WTC11 (cell line): Measurements from ENCODE around the gene DCAF11. TPM values are rescaled to one million over a fixed set of nuclear protein-coding genes. Genes with fewer than 3 reads are reported as not detected.

Experiments used
- ATAC-seq: fragments of 200-7000 bp; cut with Tn5 transposase; 2 replicates; pipeline ENCODE4 v1.10.0; 2021; ENCODE audit warnings: mild to moderate bottlenecking, moderate library complexity
- CTCF ChIA-PET: fragments of 300-600 bp; sonication (Branson Sonifier 250); formaldehyde crosslinking; loops from one replicate; lab custom pipeline; 2021; ENCODE audit warnings: antibody characterized with exemption; lab: Charles Lee
- POLR2A ChIA-PET: fragments of 350-600 bp; sonication (Branson Sonifier 250); formaldehyde crosslinking; loops from one replicate; lab custom pipeline; 2021; ENCODE audit warnings: antibody characterized with exemption; lab: Charles Lee
- DNase-seq: peaks from one replicate; pipeline ENCODE4 v3.0.0; 2021; ENCODE audit warnings: low spot score
- H3K27ac Mint-ChIP-seq: 2 replicates; pipeline ENCODE4 v1.8.0; 2021; ENCODE audit warnings: mixed read lengths
- H3K27me3 Mint-ChIP-seq: 2 replicates; pipeline ENCODE4 v1.8.0; 2021; ENCODE audit warnings: low read depth, mild to moderate bottlenecking, moderate library complexity, mixed read lengths
- H3K36me3 Mint-ChIP-seq: 2 replicates; pipeline ENCODE4 v1.8.0; 2021; ENCODE audit warnings: mixed read lengths
- H3K4me1 Mint-ChIP-seq: 2 replicates; pipeline ENCODE4 v1.8.0; 2022; ENCODE audit warnings: mixed read lengths
- H3K4me3 Mint-ChIP-seq: 2 replicates; pipeline ENCODE4 v1.8.0; 2021; ENCODE audit warnings: mild to moderate bottlenecking, moderate library complexity, mixed read lengths
- H3K9me3 Mint-ChIP-seq: 2 replicates; pipeline ENCODE4 v1.8.0; 2021; ENCODE audit warnings: mixed read lengths
- CREB1 ChIP-seq: sonication (generic); formaldehyde crosslinking; IDR thresholded peaks from 2 replicates; pipeline ENCODE4 v1.8.0; 2023; ENCODE audit warnings: mild to moderate bottlenecking, missing genetic modification reagents
- CREM ChIP-seq: sonication (generic); formaldehyde crosslinking; IDR thresholded peaks from 2 replicates; pipeline ENCODE4 v1.8.1; 2022; ENCODE audit warnings: mild to moderate bottlenecking, missing genetic modification reagents, moderate library complexity
- CTCF ChIP-seq: fragments of 200-600 bp; IDR thresholded peaks from 2 replicates; pipeline ENCODE4 v1.8.0; 2022; ENCODE audit warnings: antibody characterized with exemption
- E2F1 ChIP-seq: sonication (generic); formaldehyde crosslinking; IDR thresholded peaks from 2 replicates; pipeline ENCODE4 v1.8.0; 2022; ENCODE audit warnings: mild to moderate bottlenecking, missing genetic modification reagents
- FOXP1 ChIP-seq: sonication (generic); formaldehyde crosslinking; IDR thresholded peaks from 2 replicates; pipeline ENCODE4 v1.8.0; 2022; ENCODE audit warnings: missing genetic modification reagents, mild to moderate bottlenecking, moderate library complexity, borderline replicate concordance
- MXD4 ChIP-seq: fragments of 250-450 bp; sonication (Bioruptor Pico); IDR thresholded peaks from 2 replicates; pipeline ENCODE4 v1.8.0; 2021; ENCODE audit warnings: mild to moderate bottlenecking, moderate library complexity, borderline replicate concordance
- NFATC4 ChIP-seq: fragments of 250-450 bp; sonication (Bioruptor Pico); IDR thresholded peaks from 2 replicates; pipeline ENCODE4 v1.9.0; 2021; ENCODE audit warnings: mild to moderate bottlenecking
- NR2C2 ChIP-seq: sonication (generic); formaldehyde crosslinking; IDR thresholded peaks from 2 replicates; pipeline ENCODE4 v1.8.0; 2022; ENCODE audit warnings: mild to moderate bottlenecking, missing genetic modification reagents
- NR3C1 ChIP-seq: sonication (generic); formaldehyde crosslinking; conservative IDR thresholded peaks from 2 replicates; pipeline ENCODE4 v1.8.1; 2023; ENCODE audit warnings: low read depth, mild to moderate bottlenecking, missing genetic modification reagents
- RORB ChIP-seq: fragments of 250-450 bp; sonication (Bioruptor Pico); IDR thresholded peaks from 2 replicates; pipeline ENCODE4 v1.9.0; 2021; ENCODE audit warnings: mild to moderate bottlenecking
- SMAD3 ChIP-seq: sonication (generic); formaldehyde crosslinking; IDR thresholded peaks from 2 replicates; pipeline ENCODE4 v1.8.0; 2022; ENCODE audit warnings: missing genetic modification reagents, mild to moderate bottlenecking, borderline replicate concordance
- SMAD4 ChIP-seq: sonication (generic); formaldehyde crosslinking; IDR thresholded peaks from 2 replicates; pipeline ENCODE4 v1.8.0; 2022; ENCODE audit warnings: mild to moderate bottlenecking, missing genetic modification reagents
- TEAD1 ChIP-seq: sonication (generic); formaldehyde crosslinking; IDR thresholded peaks from 2 replicates; pipeline ENCODE4 v1.8.0; 2022; ENCODE audit warnings: mild to moderate bottlenecking, missing genetic modification reagents
- ZNF396 ChIP-seq: fragments of 250-450 bp; sonication (Bioruptor Pico); IDR thresholded peaks from 2 replicates; pipeline ENCODE4 v1.8.0; 2021; ENCODE audit warnings: mild to moderate bottlenecking, moderate library complexity, borderline replicate concordance
- ZNF671 ChIP-seq: fragments of 250-450 bp; sonication (Bioruptor Pico); IDR thresholded peaks from 2 replicates; pipeline ENCODE4 v1.8.0; 2021; ENCODE audit warnings: mild to moderate bottlenecking
- ZSCAN18 ChIP-seq: fragments of 250-450 bp; sonication (Bioruptor Pico); IDR thresholded peaks from 2 replicates; pipeline ENCODE4 v2.1.2; 2022; ENCODE audit warnings: mild to moderate bottlenecking, moderate library complexity
- total RNA-seq: library from RNA; stranded (reverse); gene quantifications from 3 replicates; pipeline ENCODE4 v1.2.3, GENCODE V29; 2021
- TF ChIP-seq, protein P1 (sequence below): sonication (generic); formaldehyde crosslinking; IDR thresholded peaks from 2 replicates; pipeline ENCODE4 v1.8.0; 2022; ENCODE audit warnings: mild to moderate bottlenecking, missing genetic modification reagents
- TF ChIP-seq, protein P2 (sequence below): sonication (generic); formaldehyde crosslinking; IDR thresholded peaks from 2 replicates; pipeline ENCODE4 v1.8.1; 2023; ENCODE audit warnings: mild to moderate bottlenecking, moderate library complexity, missing genetic modification reagents
- TF ChIP-seq, protein P3 (sequence below): fragments of 250-450 bp; sonication (Bioruptor Pico); IDR thresholded peaks from 2 replicates; pipeline ENCODE4 v1.8.0; 2021; ENCODE audit warnings: mild to moderate bottlenecking
- TF ChIP-seq, protein P4 (sequence below): sonication (generic); formaldehyde crosslinking; IDR thresholded peaks from 2 replicates; pipeline ENCODE4 v1.8.1; 2022; ENCODE audit warnings: low read depth, mild to moderate bottlenecking, moderate library complexity, missing genetic modification reagents, borderline replicate concordance

DCAF11 gene
- total RNA-seq, 1 experiment from 2014 or later = 73.6 TPM

DNA sequence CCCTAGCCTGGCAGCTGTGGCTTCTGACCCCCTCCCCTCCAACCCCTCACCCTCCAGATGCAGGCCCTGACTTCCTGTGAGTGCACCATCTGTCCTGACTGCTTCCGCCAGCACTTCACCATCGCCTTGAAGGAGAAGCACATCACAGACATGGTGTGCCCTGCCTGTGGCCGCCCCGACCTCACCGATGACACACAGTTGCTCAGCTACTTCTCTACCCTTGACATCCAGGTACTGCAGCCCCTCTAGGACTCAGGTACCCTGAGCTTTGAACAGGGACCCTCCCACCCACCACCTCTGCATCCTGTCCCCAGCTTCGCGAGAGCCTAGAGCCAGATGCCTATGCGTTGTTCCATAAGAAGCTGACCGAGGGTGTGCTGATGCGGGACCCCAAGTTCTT is 40.5 kb downstream of the DCAF11 start:
- DNase-seq (no peak), ATAC-seq (no peak)
- Mint-ChIP-seq H3K27me3 (no peaks in the 10 kb centered on the region), H3K36me3 (peaks cover 63% of the 10 kb centered on the region), H3K27ac (no peak overlapping the region), H3K9me3 (no peaks in the 10 kb centered on the region), H3K4me1 (no peaks in the 10 kb centered on the region), H3K4me3 (no peak overlapping the region)
- POLR2A ChIA-PET = interaction anchor here (0.6 kb wide), 1 partner anchor 461 kb away, joined by 3 read pairs; no protein-coding TSS in a partner anchor
- CTCF ChIA-PET = no interaction called here
- TF ChIP-seq NFATC4 (CRISPR knock-in tag) = no peak
- TF ChIP-seq FOXP1 = no peak
- TF ChIP-seq MXD4 (CRISPR knock-in tag) = no peak
- no peak for TF ChIP-seq ZSCAN18 (CRISPR knock-in tag)

- CTCF ChIA-PET = no interaction called here
- POLR2A ChIA-PET = no interaction called here
- Mint-ChIP-seq H3K36me3 (peaks cover 52% of the 10 kb centered on the region), H3K4me3 (no peak overlapping the region), H3K27me3 (no peaks in the 10 kb centered on the region), H3K9me3 (no peaks in the 10 kb centered on the region), H3K27ac (no peak overlapping the region), H3K4me1 (peaks cover 11% of the 10 kb centered on the region)
- no peak for DNase-seq
- TF ChIP-seq CREB1 = no peak
- no peak for TF ChIP-seq NR3C1
- TF ChIP-seq, protein P1, sequence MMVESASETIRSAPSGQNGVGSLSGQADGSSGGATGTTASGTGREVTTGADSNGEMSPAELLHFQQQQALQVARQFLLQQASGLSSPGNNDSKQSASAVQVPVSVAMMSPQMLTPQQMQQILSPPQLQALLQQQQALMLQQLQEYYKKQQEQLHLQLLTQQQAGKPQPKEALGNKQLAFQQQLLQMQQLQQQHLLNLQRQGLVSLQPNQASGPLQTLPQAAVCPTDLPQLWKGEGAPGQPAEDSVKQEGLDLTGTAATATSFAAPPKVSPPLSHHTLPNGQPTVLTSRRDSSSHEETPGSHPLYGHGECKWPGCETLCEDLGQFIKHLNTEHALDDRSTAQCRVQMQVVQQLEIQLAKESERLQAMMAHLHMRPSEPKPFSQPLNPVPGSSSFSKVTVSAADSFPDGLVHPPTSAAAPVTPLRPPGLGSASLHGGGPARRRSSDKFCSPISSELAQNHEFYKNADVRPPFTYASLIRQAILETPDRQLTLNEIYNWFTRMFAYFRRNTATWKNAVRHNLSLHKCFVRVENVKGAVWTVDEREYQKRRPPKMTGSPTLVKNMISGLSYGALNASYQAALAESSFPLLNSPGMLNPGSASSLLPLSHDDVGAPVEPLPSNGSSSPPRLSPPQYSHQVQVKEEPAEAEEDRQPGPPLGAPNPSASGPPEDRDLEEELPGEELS (CRISPR knock-in tag) = no peak
- TF ChIP-seq CREM = no peak
- no peak for TF ChIP-seq ZNF396
- TF ChIP-seq SMAD4 (CRISPR knock-in tag) = no peak
- TF ChIP-seq SMAD3 (CRISPR knock-in tag) = no peak
- TF ChIP-seq NR2C2 (CRISPR knock-in tag) = no peak
- ATAC-seq = no peak
Observed at GRCh38 chr14:24156840-24157239, 42.3 kb downstream of the DCAF11 start.

DNA sequence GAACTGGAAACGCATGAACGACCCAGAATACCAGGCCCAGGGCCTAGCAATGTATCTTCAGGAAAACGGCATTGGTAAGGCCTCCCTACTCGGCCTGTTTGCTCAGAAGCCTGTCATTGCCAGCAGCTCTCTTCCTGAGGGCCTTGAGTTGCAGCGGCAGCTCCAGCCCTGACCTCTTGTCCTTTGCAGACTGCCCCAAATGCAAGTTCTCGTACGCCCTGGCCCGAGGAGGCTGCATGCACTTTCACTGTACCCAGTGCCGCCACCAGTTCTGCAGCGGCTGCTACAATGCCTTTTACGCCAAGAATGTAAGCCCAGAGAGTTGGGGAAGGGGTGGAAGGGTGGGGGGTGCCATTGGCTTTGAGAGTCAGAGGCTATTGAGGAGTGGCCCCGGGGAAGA is 42.8 kb downstream of the DCAF11 start:
- Mint-ChIP-seq H3K4me3 (no peak overlapping the region), H3K4me1 (peaks cover 13% of the 10 kb centered on the region), H3K9me3 (no peaks in the 10 kb centered on the region), H3K36me3 (peaks cover 49% of the 10 kb centered on the region), H3K27me3 (no peaks in the 10 kb centered on the region), H3K27ac (no peak overlapping the region)
- CTCF ChIA-PET = no interaction called here
- no peak for ATAC-seq
- POLR2A ChIA-PET = no interaction called here
- no peak for DNase-seq
- TF ChIP-seq E2F1 (CRISPR knock-in tag) = no peak
- no peak for TF ChIP-seq TEAD1 (CRISPR knock-in tag)
- no peak for TF ChIP-seq CTCF
- TF ChIP-seq ZNF671 (CRISPR knock-in tag) = no peak
- TF ChIP-seq, protein P2, sequence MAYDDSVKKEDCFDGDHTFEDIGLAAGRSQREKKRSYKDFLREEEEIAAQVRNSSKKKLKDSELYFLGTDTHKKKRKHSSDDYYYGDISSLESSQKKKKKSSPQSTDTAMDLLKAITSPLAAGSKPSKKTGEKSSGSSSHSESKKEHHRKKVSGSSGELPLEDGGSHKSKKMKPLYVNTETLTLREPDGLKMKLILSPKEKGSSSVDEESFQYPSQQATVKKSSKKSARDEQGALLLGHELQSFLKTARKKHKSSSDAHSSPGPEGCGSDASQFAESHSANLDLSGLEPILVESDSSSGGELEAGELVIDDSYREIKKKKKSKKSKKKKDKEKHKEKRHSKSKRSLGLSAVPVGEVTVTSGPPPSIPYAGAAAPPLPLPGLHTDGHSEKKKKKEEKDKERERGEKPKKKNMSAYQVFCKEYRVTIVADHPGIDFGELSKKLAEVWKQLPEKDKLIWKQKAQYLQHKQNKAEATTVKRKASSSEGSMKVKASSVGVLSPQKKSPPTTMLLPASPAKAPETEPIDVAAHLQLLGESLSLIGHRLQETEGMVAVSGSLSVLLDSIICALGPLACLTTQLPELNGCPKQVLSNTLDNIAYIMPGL (CRISPR knock-in tag) = no peak
- TF ChIP-seq, protein P3, sequence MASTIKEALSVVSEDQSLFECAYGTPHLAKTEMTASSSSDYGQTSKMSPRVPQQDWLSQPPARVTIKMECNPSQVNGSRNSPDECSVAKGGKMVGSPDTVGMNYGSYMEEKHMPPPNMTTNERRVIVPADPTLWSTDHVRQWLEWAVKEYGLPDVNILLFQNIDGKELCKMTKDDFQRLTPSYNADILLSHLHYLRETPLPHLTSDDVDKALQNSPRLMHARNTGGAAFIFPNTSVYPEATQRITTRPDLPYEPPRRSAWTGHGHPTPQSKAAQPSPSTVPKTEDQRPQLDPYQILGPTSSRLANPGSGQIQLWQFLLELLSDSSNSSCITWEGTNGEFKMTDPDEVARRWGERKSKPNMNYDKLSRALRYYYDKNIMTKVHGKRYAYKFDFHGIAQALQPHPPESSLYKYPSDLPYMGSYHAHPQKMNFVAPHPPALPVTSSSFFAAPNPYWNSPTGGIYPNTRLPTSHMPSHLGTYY (CRISPR knock-in tag) = no peak
- no peak for TF ChIP-seq RORB (CRISPR knock-in tag)
- TF ChIP-seq, protein P4, sequence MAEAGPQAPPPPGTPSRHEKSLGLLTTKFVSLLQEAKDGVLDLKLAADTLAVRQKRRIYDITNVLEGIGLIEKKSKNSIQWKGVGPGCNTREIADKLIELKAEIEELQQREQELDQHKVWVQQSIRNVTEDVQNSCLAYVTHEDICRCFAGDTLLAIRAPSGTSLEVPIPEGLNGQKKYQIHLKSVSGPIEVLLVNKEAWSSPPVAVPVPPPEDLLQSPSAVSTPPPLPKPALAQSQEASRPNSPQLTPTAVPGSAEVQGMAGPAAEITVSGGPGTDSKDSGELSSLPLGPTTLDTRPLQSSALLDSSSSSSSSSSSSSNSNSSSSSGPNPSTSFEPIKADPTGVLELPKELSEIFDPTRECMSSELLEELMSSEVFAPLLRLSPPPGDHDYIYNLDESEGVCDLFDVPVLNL (CRISPR knock-in tag) = no peak
- TF ChIP-seq, protein P1 (CRISPR knock-in tag) = no peak
